Measurements from ENCODE around the gene ATP11B.

The ATP11B gene

GRCh38 chr3:182925944-182926337, 132.6 kb downstream of the ATP11B start:
- no peak overlapping the region for H3K18ac ChIP-seq (ENCODE audit: low read depth in 1 of 2, low read length in 2 of 2)
- WGBS = 97% methylated on average over 3 of the region's 3 CpGs
- no peak overlapping the region for H2BK12ac ChIP-seq (ENCODE audit: low read length in 2 of 2)
- H3K4me1 ChIP-seq (ENCODE audit: control insufficient read depth, insufficient read depth, low read depth, low read length) = no peaks in the 10 kb centered on the region
- no peak overlapping the region for H4K91ac ChIP-seq (ENCODE audit: low read length)
- H3K4ac ChIP-seq (ENCODE audit: low read depth in 1 of 2, low read length in 2 of 2) = no peak overlapping the region
- H3K23ac ChIP-seq (ENCODE audit: low read length in 2 of 2) = no peak overlapping the region
- H2BK120ac ChIP-seq (ENCODE audit: low read depth, low read length) = no peak overlapping the region
- no peak for DNase-seq
- H2AK5ac ChIP-seq (ENCODE audit: low read length, severe bottlenecking) = no peak overlapping the region
- H3K36me3 ChIP-seq (ENCODE audit: control insufficient read depth in 1 of 2, insufficient read depth in 2 of 2, low read depth in 1 of 2, low read length in 2 of 2) = peaks cover 0 to under 1% of the 10 kb centered on the region in 2 experiments
- no peaks in the 10 kb centered on the region for H3K9me3 ChIP-seq (ENCODE audit: control insufficient read depth, low read length)
- no peak overlapping the region for H2BK5ac ChIP-seq (ENCODE audit: low read depth, low read length, poor library complexity, severe bottlenecking)
- H3K27ac ChIP-seq (ENCODE audit: low read length, poor library complexity, severe bottlenecking) = no peak overlapping the region
- H3K79me1 ChIP-seq (replicated peaks; ENCODE audit: low read length, poor library complexity, severe bottlenecking) = no peaks in the 10 kb centered on the region
- no peak overlapping the region for H4K8ac ChIP-seq (ENCODE audit: low read length)
- H3K9ac ChIP-seq (ENCODE audit: low read length) = no peak overlapping the region
- H3K14ac ChIP-seq (ENCODE audit: low read length in 2 of 2) = no peak overlapping the region
- H2AFZ ChIP-seq (ENCODE audit: low read depth, low read length) = no peak overlapping the region
- H3K4me3 ChIP-seq (ENCODE audit: insufficient read depth in 1 of 2, low read depth in 1 of 2, low read length in 2 of 2) = no peak overlapping the region
- H3K27me3 ChIP-seq (ENCODE audit: control insufficient read depth in 1 of 2, insufficient read depth in 1 of 2, low read length in 2 of 2) = no peaks in the 10 kb centered on the region
- H3K4me2 ChIP-seq (ENCODE audit: low read length, poor library complexity, severe bottlenecking) = no peak overlapping the region
- no peak overlapping the region for H2BK15ac ChIP-seq (ENCODE audit: low read depth, poor library complexity, severe bottlenecking)

- Histone ChIP-seq H2BK5ac (ENCODE audit: low read depth, low read length, poor library complexity, severe bottlenecking) (no peak overlapping the region), H3K4ac (ENCODE audit: low read depth in 1 of 2, low read length in 2 of 2) (no peak overlapping the region), H2BK15ac (ENCODE audit: low read depth, poor library complexity, severe bottlenecking) (no peak overlapping the region), H2BK12ac (ENCODE audit: low read length in 2 of 2) (no peak overlapping the region), H3K14ac (ENCODE audit: low read length in 2 of 2) (no peak overlapping the region), H2AK5ac (ENCODE audit: low read length, severe bottlenecking) (no peak overlapping the region), H3K23ac (ENCODE audit: low read length in 2 of 2) (no peak overlapping the region), H3K36me3 (ENCODE audit: control insufficient read depth in 1 of 2, insufficient read depth in 2 of 2, low read depth in 1 of 2, low read length in 2 of 2) (peaks cover 3 to 22% of the 10 kb centered on the region in 2 experiments), H3K18ac (ENCODE audit: low read depth in 1 of 2, low read length in 2 of 2) (no peak overlapping the region), H2AFZ (ENCODE audit: low read depth, low read length) (no peak overlapping the region), H4K8ac (ENCODE audit: low read length) (no peak overlapping the region), H3K9me3 (ENCODE audit: control insufficient read depth, low read length) (peaks cover 9% of the 10 kb centered on the region), H3K27me3 (ENCODE audit: control insufficient read depth in 1 of 2, insufficient read depth in 1 of 2, low read length in 2 of 2) (no peaks in the 10 kb centered on the region), H3K79me1 (replicated peaks; ENCODE audit: low read length, poor library complexity, severe bottlenecking) (peaks cover 3% of the 10 kb centered on the region), H3K4me1 (ENCODE audit: control insufficient read depth, insufficient read depth, low read depth, low read length) (no peaks in the 10 kb centered on the region), H3K4me2 (ENCODE audit: low read length, poor library complexity, severe bottlenecking) (no peak overlapping the region), H3K9ac (ENCODE audit: low read length) (no peak overlapping the region), H3K27ac (ENCODE audit: low read length, poor library complexity, severe bottlenecking) (no peak overlapping the region), H2BK120ac (ENCODE audit: low read depth, low read length) (no peak overlapping the region), H3K4me3 (ENCODE audit: insufficient read depth in 1 of 2, low read depth in 1 of 2, low read length in 2 of 2) (no peak overlapping the region), H4K91ac (ENCODE audit: low read length) (no peak overlapping the region)
- DNase-seq = no peak
- WGBS = 59% methylated on average over 3 of the region's 3 CpGs
Observed at GRCh38 chr3:182935803-182936202, 142.5 kb downstream of the ATP11B start.

- H2AK5ac ChIP-seq (ENCODE audit: low read length, severe bottlenecking) = no peak overlapping the region
- H2BK12ac ChIP-seq (ENCODE audit: low read length in 2 of 2) = no peak overlapping the region
- peaks cover 3% of the 10 kb centered on the region for H3K79me1 ChIP-seq (replicated peaks; ENCODE audit: low read length, poor library complexity, severe bottlenecking)
- no peak overlapping the region for H3K18ac ChIP-seq (ENCODE audit: low read depth in 1 of 2, low read length in 2 of 2)
- no peaks in the 10 kb centered on the region for H3K4me1 ChIP-seq (ENCODE audit: control insufficient read depth, insufficient read depth, low read depth, low read length)
- no peak overlapping the region for H2AFZ ChIP-seq (ENCODE audit: low read depth, low read length)
- no peak overlapping the region for H2BK15ac ChIP-seq (ENCODE audit: low read depth, poor library complexity, severe bottlenecking)
- no peak overlapping the region for H4K91ac ChIP-seq (ENCODE audit: low read length)
- 80% methylated on average over 3 of the region's 4 CpGs for WGBS
- no peak overlapping the region for H2BK120ac ChIP-seq (ENCODE audit: low read depth, low read length)
- no peak overlapping the region for H3K14ac ChIP-seq (ENCODE audit: low read length in 2 of 2)
- no peak overlapping the region for H3K23ac ChIP-seq (ENCODE audit: low read length in 2 of 2)
- no peak overlapping the region for H2BK5ac ChIP-seq (ENCODE audit: low read depth, low read length, poor library complexity, severe bottlenecking)
- no peak overlapping the region for H3K4me2 ChIP-seq (ENCODE audit: low read length, poor library complexity, severe bottlenecking)
- no peaks in the 10 kb centered on the region for H3K27me3 ChIP-seq (ENCODE audit: control insufficient read depth in 1 of 2, insufficient read depth in 1 of 2, low read length in 2 of 2)
- H3K4me3 ChIP-seq (ENCODE audit: insufficient read depth in 1 of 2, low read depth in 1 of 2, low read length in 2 of 2) = no peak overlapping the region
- no peak overlapping the region for H3K4ac ChIP-seq (ENCODE audit: low read depth in 1 of 2, low read length in 2 of 2)
- no peak overlapping the region for H4K8ac ChIP-seq (ENCODE audit: low read length)
- DNase-seq = no peak
- H3K9ac ChIP-seq (ENCODE audit: low read length) = no peak overlapping the region
- peaks cover 9% of the 10 kb centered on the region for H3K9me3 ChIP-seq (ENCODE audit: control insufficient read depth, low read length)
- H3K27ac ChIP-seq (ENCODE audit: low read length, poor library complexity, severe bottlenecking) = no peak overlapping the region
- H3K36me3 ChIP-seq (ENCODE audit: control insufficient read depth in 1 of 2, insufficient read depth in 2 of 2, low read depth in 1 of 2, low read length in 2 of 2) = peaks cover 0 to 22% of the 10 kb centered on the region in 2 experiments
Observed at GRCh38 chr3:182936239-182936917, 143.1 kb downstream of the ATP11B start.

- H3K14ac ChIP-seq (ENCODE audit: low read length in 2 of 2) = no peak overlapping the region
- no peak overlapping the region for H3K9ac ChIP-seq (ENCODE audit: low read length)
- peaks cover 0 to 22% of the 10 kb centered on the region in 2 experiments for H3K36me3 ChIP-seq (ENCODE audit: control insufficient read depth in 1 of 2, insufficient read depth in 2 of 2, low read depth in 1 of 2, low read length in 2 of 2)
- H4K91ac ChIP-seq (ENCODE audit: low read length) = no peak overlapping the region
- H3K27me3 ChIP-seq (ENCODE audit: control insufficient read depth in 1 of 2, insufficient read depth in 1 of 2, low read length in 2 of 2) = no peaks in the 10 kb centered on the region
- H3K23ac ChIP-seq (ENCODE audit: low read length in 2 of 2) = no peak overlapping the region
- no peak overlapping the region for H4K8ac ChIP-seq (ENCODE audit: low read length)
- no peak overlapping the region for H3K4me2 ChIP-seq (ENCODE audit: low read length, poor library complexity, severe bottlenecking)
- H3K4me1 ChIP-seq (ENCODE audit: control insufficient read depth, insufficient read depth, low read depth, low read length) = no peaks in the 10 kb centered on the region
- no CpG with 5 or more reads among the region's 1 CpG for WGBS
- no peak overlapping the region for H2BK15ac ChIP-seq (ENCODE audit: low read depth, poor library complexity, severe bottlenecking)
- no peak overlapping the region for H3K4ac ChIP-seq (ENCODE audit: low read depth in 1 of 2, low read length in 2 of 2)
- no peak for DNase-seq
- H2BK120ac ChIP-seq (ENCODE audit: low read depth, low read length) = no peak overlapping the region
- no peak overlapping the region for H3K4me3 ChIP-seq (ENCODE audit: insufficient read depth in 1 of 2, low read depth in 1 of 2, low read length in 2 of 2)
- H3K79me1 ChIP-seq (replicated peaks; ENCODE audit: low read length, poor library complexity, severe bottlenecking) = peaks cover 3% of the 10 kb centered on the region
- no peak overlapping the region for H2BK12ac ChIP-seq (ENCODE audit: low read length in 2 of 2)
- no peak overlapping the region for H2AK5ac ChIP-seq (ENCODE audit: low read length, severe bottlenecking)
- no peak overlapping the region for H2BK5ac ChIP-seq (ENCODE audit: low read depth, low read length, poor library complexity, severe bottlenecking)
- H3K18ac ChIP-seq (ENCODE audit: low read depth in 1 of 2, low read length in 2 of 2) = no peak overlapping the region
- H2AFZ ChIP-seq (ENCODE audit: low read depth, low read length) = no peak overlapping the region
- H3K27ac ChIP-seq (ENCODE audit: low read length, poor library complexity, severe bottlenecking) = no peak overlapping the region
- peaks cover 8% of the 10 kb centered on the region for H3K9me3 ChIP-seq (ENCODE audit: control insufficient read depth, low read length)
Observed at GRCh38 chr3:182936918-182937285, 143.6 kb downstream of the ATP11B start.
